IPS-20b (cell line): ENCODE data around the gene PLA2G2D.
A peak's percentile ranks its signal among the peaks of the same experiment; 100 is the strongest.

Experiments used
- H3K27ac ChIP-seq: one replicate; pipeline ENCODE4 v1.5.1; 2013; ENCODE audit warnings: low read length
- H3K27me3 ChIP-seq: 2 replicates; pipeline ENCODE4 v1.6.1; 2013; ENCODE audit warnings: mild to moderate bottlenecking, low read length, inconsistent platforms; ENCODE audit not compliant: insufficient read depth
- H3K36me3 ChIP-seq: 2 replicates; pipeline ENCODE4 v1.6.1; 2013; ENCODE audit warnings: low read depth, mild to moderate bottlenecking, inconsistent platforms, low read length, moderate library complexity; ENCODE audit not compliant: insufficient read depth
- H3K4me1 ChIP-seq: 2 replicates; pipeline ENCODE4 v1.6.1; 2013; ENCODE audit warnings: mild to moderate bottlenecking, control low read depth, inconsistent platforms, low read length, moderate library complexity; ENCODE audit not compliant: insufficient read depth
- H3K4me3 ChIP-seq: 2 replicates; pipeline ENCODE4 v1.5.1; 2013; ENCODE audit warnings: mild to moderate bottlenecking, low read length, inconsistent platforms
- H3K9ac ChIP-seq: 2 replicates; pipeline ENCODE4 v1.6.1; 2013; ENCODE audit warnings: low read depth, mild to moderate bottlenecking, inconsistent platforms, low read length, moderate library complexity
- H3K9me3 ChIP-seq: 2 replicates; pipeline ENCODE4 v1.6.1; 2013; ENCODE audit warnings: mild to moderate bottlenecking, low read depth, low read length, inconsistent platforms; ENCODE audit not compliant: insufficient read depth

The PLA2G2D gene

GRCh38 chr1:20151906-20152598 is 32.7 kb upstream of the PLA2G2D start:
- H3K27me3 ChIP-seq, result no peaks in the 10 kb centered on the region
- no peaks in the 10 kb centered on the region for H3K9me3 ChIP-seq
- no peak overlapping the region for H3K27ac ChIP-seq
- H3K36me3 ChIP-seq, result no peaks in the 10 kb centered on the region
- peak overlapping the region; percentile 55; the same call in 1 of the 2 replicates for H3K4me3 ChIP-seq
- no peak overlapping the region for H3K9ac ChIP-seq
- peaks cover 3% of the 10 kb centered on the region; the same call in 1 of the 2 replicates for H3K4me1 ChIP-seq

- Histone ChIP-seq H3K36me3 (no peaks in the 10 kb centered on the region), H3K4me1 (peaks cover 3% of the 10 kb centered on the region; the same call in 1 of the 2 replicates), H3K9me3 (no peaks in the 10 kb centered on the region), H3K27me3 (no peaks in the 10 kb centered on the region), H3K27ac (no peak overlapping the region), H3K9ac (no peak overlapping the region), H3K4me3 (no peak overlapping the region)
Measured at GRCh38 chr1:20150969-20151368, 31.6 kb upstream of the PLA2G2D start.

GRCh38 chr1:20150326-20150705 is 31.0 kb upstream of the PLA2G2D start:
- Histone ChIP-seq H3K9ac (no peak overlapping the region), H3K36me3 (no peaks in the 10 kb centered on the region), H3K4me1 (peaks cover 3% of the 10 kb centered on the region; the same call in 1 of the 2 replicates), H3K27ac (no peak overlapping the region), H3K4me3 (no peak overlapping the region), H3K27me3 (no peaks in the 10 kb centered on the region), H3K9me3 (no peaks in the 10 kb centered on the region)

- Histone ChIP-seq H3K4me1 (peaks cover 3% of the 10 kb centered on the region; the same call in 1 of the 2 replicates), H3K9me3 (no peaks in the 10 kb centered on the region)
Measured at GRCh38 chr1:20149601-20150325, 30.4 kb upstream of the PLA2G2D start.

GRCh38 chr1:20148571-20149500 is 29.5 kb upstream of the PLA2G2D start:
- no peak overlapping the region for H3K4me3 ChIP-seq
- no peaks in the 10 kb centered on the region for H3K9me3 ChIP-seq
- H3K27ac ChIP-seq, result no peak overlapping the region
- H3K27me3 ChIP-seq, result no peaks in the 10 kb centered on the region
- peaks cover 3% of the 10 kb centered on the region; the same call in 1 of the 2 replicates for H3K4me1 ChIP-seq
- H3K36me3 ChIP-seq, result no peaks in the 10 kb centered on the region
- H3K9ac ChIP-seq, result no peak overlapping the region

More at GRCh38 chr1:20149601-20150325, 30.4 kb upstream of the PLA2G2D start:
- H3K36me3 ChIP-seq, result no peaks in the 10 kb centered on the region
- no peaks in the 10 kb centered on the region for H3K27me3 ChIP-seq
- H3K9ac ChIP-seq, result no peak overlapping the region
- H3K4me3 ChIP-seq, result no peak overlapping the region
- H3K27ac ChIP-seq, result no peak overlapping the region

GRCh38 chr1:20147846-20148570 is 28.7 kb upstream of the PLA2G2D start:
- H3K27ac ChIP-seq, result no peak overlapping the region
- no peaks in the 10 kb centered on the region for H3K27me3 ChIP-seq
- H3K9me3 ChIP-seq, result no peaks in the 10 kb centered on the region
- no peak overlapping the region for H3K9ac ChIP-seq
- no peaks in the 10 kb centered on the region for H3K36me3 ChIP-seq
- peaks cover 3% of the 10 kb centered on the region; the same call in 1 of the 2 replicates for H3K4me1 ChIP-seq
- no peak overlapping the region for H3K4me3 ChIP-seq

GRCh38 chr1:20143734-20144565 is 24.6 kb upstream of the PLA2G2D start:
- Histone ChIP-seq H3K27me3 (no peaks in the 10 kb centered on the region), H3K9me3 (no peaks in the 10 kb centered on the region), H3K4me1 (no peaks in the 10 kb centered on the region), H3K4me3 (no peak overlapping the region), H3K36me3 (no peaks in the 10 kb centered on the region), H3K27ac (no peak overlapping the region), H3K9ac (no peak overlapping the region)

GRCh38 chr1:20143318-20143717 is 24.0 kb upstream of the PLA2G2D start:
- Histone ChIP-seq H3K4me3 (no peak overlapping the region), H3K27ac (no peak overlapping the region), H3K36me3 (no peaks in the 10 kb centered on the region), H3K27me3 (no peaks in the 10 kb centered on the region), H3K9me3 (no peaks in the 10 kb centered on the region), H3K9ac (no peak overlapping the region), H3K4me1 (no peaks in the 10 kb centered on the region)

- H3K27me3 ChIP-seq, result no peaks in the 10 kb centered on the region
- no peaks in the 10 kb centered on the region for H3K36me3 ChIP-seq
- H3K9me3 ChIP-seq, result no peaks in the 10 kb centered on the region
- H3K27ac ChIP-seq, result no peak overlapping the region
- H3K4me1 ChIP-seq, result no peaks in the 10 kb centered on the region
- H3K9ac ChIP-seq, result no peak overlapping the region
- H3K4me3 ChIP-seq, result no peak overlapping the region
Measured at GRCh38 chr1:20142001-20142710, 22.8 kb upstream of the PLA2G2D start.

GRCh38 chr1:20141466-20141865 is 22.1 kb upstream of the PLA2G2D start:
- H3K4me3 ChIP-seq, result no peak overlapping the region
- no peak overlapping the region for H3K9ac ChIP-seq
- H3K27me3 ChIP-seq, result no peaks in the 10 kb centered on the region
- H3K27ac ChIP-seq, result no peak overlapping the region
- no peaks in the 10 kb centered on the region for H3K9me3 ChIP-seq
- no peaks in the 10 kb centered on the region for H3K36me3 ChIP-seq
- H3K4me1 ChIP-seq, result no peaks in the 10 kb centered on the region
